22Rv1 (cell line): ENCODE data around the gene EVA1A.

Source experiments
- ZFX ChIP-seq: fragments of 450-650 bp; IDR thresholded peaks from 2 replicates; pipeline ENCODE4 v1.6.1; 2017; ENCODE audit warnings: antibody characterized with exemption, borderline replicate concordance
- TF ChIP-seq, protein P1 (sequence below): fragments of 450-650 bp; IDR thresholded peaks from 2 replicates; pipeline ENCODE4 v1.5.1; 2017; ENCODE audit warnings: mild to moderate bottlenecking

DNA sequence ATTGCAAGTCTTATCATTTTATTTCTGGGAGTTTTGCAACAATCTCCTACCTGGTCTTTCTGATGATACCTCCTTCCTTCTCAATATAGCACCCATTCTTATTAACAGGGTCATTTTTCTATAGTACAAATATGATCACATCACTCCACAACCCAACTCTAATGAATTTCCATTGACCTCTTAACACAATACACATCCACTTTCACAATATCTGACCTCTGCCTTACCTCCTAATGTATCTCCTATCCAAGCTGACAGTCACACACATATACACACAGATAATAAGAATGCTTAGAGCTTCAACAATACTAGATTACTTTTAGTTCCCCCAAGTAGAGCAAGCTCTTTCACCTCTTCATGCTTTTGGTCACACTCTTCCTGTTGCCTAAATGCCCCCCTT is 40.9 kb downstream of the EVA1A start:
- TF ChIP-seq, protein P1, sequence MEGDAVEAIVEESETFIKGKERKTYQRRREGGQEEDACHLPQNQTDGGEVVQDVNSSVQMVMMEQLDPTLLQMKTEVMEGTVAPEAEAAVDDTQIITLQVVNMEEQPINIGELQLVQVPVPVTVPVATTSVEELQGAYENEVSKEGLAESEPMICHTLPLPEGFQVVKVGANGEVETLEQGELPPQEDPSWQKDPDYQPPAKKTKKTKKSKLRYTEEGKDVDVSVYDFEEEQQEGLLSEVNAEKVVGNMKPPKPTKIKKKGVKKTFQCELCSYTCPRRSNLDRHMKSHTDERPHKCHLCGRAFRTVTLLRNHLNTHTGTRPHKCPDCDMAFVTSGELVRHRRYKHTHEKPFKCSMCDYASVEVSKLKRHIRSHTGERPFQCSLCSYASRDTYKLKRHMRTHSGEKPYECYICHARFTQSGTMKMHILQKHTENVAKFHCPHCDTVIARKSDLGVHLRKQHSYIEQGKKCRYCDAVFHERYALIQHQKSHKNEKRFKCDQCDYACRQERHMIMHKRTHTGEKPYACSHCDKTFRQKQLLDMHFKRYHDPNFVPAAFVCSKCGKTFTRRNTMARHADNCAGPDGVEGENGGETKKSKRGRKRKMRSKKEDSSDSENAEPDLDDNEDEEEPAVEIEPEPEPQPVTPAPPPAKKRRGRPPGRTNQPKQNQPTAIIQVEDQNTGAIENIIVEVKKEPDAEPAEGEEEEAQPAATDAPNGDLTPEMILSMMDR = no peak
- no peak for TF ChIP-seq ZFX
